Measurements from ENCODE around the gene WDR1.

DNA sequence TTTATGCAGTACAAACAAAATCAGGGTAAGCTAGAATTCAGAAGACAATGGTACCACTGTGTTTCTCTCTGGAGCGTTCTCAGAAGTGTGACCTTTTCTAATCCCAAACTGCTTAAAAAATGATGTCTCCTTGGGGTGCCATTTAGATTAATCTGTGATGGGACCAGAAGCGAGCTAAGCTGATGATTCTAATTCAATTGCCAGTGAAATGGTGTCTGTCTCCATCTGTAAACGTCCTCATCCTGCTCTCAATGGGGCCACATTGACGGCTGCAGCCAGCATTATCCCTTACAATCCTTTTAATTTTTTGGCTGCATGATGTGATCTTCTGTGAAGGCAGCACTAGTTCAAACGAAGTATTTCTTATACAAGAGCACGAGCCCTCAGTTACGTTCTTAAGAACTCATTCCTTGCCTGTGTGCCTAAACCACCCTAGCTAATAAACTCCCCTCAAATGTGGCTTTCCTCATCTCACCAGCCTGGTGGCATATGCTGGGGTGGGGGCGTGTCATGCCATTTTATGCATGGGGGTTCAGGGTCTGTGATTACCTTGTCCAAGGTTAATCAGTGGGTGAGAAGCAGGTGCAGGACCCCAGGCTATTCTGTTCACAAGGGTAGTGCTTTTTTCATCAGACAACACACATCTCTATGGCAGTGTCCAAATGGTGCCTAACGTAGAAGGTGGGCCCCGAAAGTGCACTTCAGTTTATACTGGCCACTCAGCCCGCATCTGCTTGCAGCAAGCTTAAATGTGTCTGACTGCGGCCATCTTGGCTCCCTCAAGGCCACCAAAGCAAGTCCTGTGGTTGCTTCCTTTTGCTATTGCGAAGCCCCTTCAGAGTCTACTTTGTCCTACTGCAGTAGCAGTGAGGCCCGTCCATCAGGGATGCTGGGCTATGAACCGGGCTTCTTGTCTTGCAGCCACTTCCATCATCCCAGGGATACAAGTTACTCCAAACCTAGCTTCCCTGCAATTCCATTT is 49.6 kb downstream of the WDR1 start:
- TF ChIP-seq EZH2 (IDR thresholded peaks at IDR 0.05) (no peak), POLR2AphosphoS5 (IDR thresholded peaks at IDR 0.05; ENCODE audit: borderline replicate concordance, low read depth, low read length) (no peak)
